SIG-M5 treated with dmso at 0.1 percent for 504 hours (cell line): Measurements from ENCODE around the gene PHPT1.
A peak's percentile ranks its signal among the peaks of the same experiment; 100 is the strongest.
"Not testable (repeated sequence)": the region's sequence is repeated elsewhere in the genome, so short reads cannot be mapped to it uniquely, and the experiment has no call there.

Source experiments
- DNase-seq: peaks from one replicate; lab custom pipeline; 2025; ENCODE audit not compliant: unreplicated experiment; lab: John Stamatoyannopoulos, UW

PHPT1 gene

GRCh38 chr9:136883670-136884069, 34.5 kb downstream of the PHPT1 start:
- not testable (repeated sequence) for DNase-seq

GRCh38 chr9:136885950-136886578, 36.9 kb downstream of the PHPT1 start, which contains the start of gene TRAF2:
TRAF2 (plus strand) TSS chr9:136886516; CDS start chr9:136898741, 12,225 bp downstream.
- DNase-seq: peak; percentile 95

GRCh38 chr9:136886610-136887597, 37.7 kb downstream of the PHPT1 start:
- DNase-seq: no peak

- DNase-seq: no peak
These were observed 39.2 kb downstream of the PHPT1 start for GRCh38 chr9:136888454-136888853.

GRCh38 chr9:136889858-136890257, 40.6 kb downstream of the PHPT1 start:
- DNase-seq: no peak

- no peak for DNase-seq
These were observed 41.5 kb downstream of the PHPT1 start for GRCh38 chr9:136890661-136891060.

- DNase-seq: no peak
These were observed 46.8 kb downstream of the PHPT1 start for GRCh38 chr9:136896027-136896426.

GRCh38 chr9:136898483-136899100, 49.4 kb downstream of the PHPT1 start:
- no peak for DNase-seq

GRCh38 chr9:136899196-136899595, 50.0 kb downstream of the PHPT1 start:
- no peak for DNase-seq

GRCh38 chr9:136900556-136900955, 51.3 kb downstream of the PHPT1 start:
- DNase-seq: no peak
